ENCODE data around the gene PPARGC1A.

PPARGC1A gene

DNA sequence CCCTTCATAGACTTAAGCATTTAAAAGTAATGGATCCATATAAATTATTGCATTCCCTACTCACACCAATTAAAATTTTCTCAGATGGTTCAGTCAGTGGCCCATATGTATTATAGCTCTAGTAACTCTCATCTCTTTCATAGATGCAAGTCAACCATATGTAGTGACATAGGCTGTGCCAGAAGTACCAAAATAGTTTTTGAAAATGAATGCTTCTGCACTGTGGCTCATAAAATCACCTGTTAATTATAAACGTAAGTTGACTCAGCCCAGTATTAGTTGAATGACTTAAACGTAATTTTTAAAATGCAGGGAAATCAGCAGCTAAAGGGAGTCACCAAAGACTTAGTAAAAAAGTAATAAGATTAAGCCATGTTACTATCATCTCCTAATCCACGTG, 143.8 kb downstream of the PPARGC1A start:
- no peak for DNase-seq (ENCODE audit: low read depth)
- H3K4me3 ChIP-seq (ENCODE audit: low read depth, low read length): no peak overlapping the region
- TF ChIP-seq, protein P1, sequence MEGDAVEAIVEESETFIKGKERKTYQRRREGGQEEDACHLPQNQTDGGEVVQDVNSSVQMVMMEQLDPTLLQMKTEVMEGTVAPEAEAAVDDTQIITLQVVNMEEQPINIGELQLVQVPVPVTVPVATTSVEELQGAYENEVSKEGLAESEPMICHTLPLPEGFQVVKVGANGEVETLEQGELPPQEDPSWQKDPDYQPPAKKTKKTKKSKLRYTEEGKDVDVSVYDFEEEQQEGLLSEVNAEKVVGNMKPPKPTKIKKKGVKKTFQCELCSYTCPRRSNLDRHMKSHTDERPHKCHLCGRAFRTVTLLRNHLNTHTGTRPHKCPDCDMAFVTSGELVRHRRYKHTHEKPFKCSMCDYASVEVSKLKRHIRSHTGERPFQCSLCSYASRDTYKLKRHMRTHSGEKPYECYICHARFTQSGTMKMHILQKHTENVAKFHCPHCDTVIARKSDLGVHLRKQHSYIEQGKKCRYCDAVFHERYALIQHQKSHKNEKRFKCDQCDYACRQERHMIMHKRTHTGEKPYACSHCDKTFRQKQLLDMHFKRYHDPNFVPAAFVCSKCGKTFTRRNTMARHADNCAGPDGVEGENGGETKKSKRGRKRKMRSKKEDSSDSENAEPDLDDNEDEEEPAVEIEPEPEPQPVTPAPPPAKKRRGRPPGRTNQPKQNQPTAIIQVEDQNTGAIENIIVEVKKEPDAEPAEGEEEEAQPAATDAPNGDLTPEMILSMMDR (IDR thresholded peaks at IDR 0.05; ENCODE audit: control insufficient read depth, extremely low read depth, insufficient read depth): no peak

DNA sequence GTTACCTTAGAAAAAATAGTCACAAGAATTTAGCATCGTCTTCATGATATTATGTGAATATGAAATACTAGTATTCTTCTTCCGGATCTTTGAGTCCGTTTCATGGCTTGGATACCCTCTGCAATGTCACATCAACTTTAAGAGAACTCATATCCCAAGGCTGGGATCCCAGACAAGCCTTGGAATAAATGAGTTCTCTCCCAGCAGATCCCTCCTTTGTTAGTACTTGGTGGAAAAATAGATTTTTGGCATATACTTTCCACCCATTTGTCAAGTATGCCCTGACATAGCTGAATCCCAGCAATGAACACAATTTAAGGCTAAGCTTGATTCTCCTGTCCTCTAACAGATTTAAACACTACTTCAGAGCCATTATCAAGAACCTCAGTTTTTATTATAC, 144.5 kb downstream of the PPARGC1A start:
- DNase-seq (ENCODE audit: low read depth): no peak
- TF ChIP-seq, protein P1 (IDR thresholded peaks at IDR 0.05; ENCODE audit: control insufficient read depth, extremely low read depth, insufficient read depth): no peak
- H3K4me3 ChIP-seq (ENCODE audit: low read depth, low read length): no peak overlapping the region

All from LNCaP clone FGC (cell line).